Measurements from ENCODE around the gene COL9A2.
"Not testable (repeated sequence)": the region's sequence is repeated elsewhere in the genome, so short reads cannot be mapped to it uniquely, and the experiment has no call there.

The COL9A2 gene

DNA sequence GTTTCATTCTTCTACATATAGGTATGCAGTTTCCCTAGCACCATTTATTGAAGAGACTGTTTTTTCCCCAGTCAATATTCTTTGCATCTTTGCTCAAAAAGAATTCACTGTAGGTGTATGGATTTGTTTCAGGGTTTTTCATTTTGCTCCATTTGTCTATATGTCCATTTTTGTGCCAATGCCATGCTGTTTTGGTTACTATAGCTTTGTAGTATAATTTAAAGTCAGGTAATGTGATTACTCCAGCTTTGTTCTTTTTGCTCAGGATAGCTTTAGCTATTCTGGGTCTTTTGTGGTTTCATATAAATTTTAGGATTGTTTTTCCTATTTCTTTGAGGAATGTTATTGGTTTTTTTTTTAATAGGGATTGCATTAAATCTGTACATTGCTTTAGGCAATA lies 40.5 kb upstream of the COL9A2 start:
- TF ChIP-seq, protein P1, sequence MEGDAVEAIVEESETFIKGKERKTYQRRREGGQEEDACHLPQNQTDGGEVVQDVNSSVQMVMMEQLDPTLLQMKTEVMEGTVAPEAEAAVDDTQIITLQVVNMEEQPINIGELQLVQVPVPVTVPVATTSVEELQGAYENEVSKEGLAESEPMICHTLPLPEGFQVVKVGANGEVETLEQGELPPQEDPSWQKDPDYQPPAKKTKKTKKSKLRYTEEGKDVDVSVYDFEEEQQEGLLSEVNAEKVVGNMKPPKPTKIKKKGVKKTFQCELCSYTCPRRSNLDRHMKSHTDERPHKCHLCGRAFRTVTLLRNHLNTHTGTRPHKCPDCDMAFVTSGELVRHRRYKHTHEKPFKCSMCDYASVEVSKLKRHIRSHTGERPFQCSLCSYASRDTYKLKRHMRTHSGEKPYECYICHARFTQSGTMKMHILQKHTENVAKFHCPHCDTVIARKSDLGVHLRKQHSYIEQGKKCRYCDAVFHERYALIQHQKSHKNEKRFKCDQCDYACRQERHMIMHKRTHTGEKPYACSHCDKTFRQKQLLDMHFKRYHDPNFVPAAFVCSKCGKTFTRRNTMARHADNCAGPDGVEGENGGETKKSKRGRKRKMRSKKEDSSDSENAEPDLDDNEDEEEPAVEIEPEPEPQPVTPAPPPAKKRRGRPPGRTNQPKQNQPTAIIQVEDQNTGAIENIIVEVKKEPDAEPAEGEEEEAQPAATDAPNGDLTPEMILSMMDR (conservative IDR thresholded peaks at IDR 0.05; ENCODE audit: low read length), result no peak
- H3K4me3 ChIP-seq (ENCODE audit: low read length), result no peak overlapping the region
- no peak for DNase-seq (ENCODE audit: low read depth)

DNA sequence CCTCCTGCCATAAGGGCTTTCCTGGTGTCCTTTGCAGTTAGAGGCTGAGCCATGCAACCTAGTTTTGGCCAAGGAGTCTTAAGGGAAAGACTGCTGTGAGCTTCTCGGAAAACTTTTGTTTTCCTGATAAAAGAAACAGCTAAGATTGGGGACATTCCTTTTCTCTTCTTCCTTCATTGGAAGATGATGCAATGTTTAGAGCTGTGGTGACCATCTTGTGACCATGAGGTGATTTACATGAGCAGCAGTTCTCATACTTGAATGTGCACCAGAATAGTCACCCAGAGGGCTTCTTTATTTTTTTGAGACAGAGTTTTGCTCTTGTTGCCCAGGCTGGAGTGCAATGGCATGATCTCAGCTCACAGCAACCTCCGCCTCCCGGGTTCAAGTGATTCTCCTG lies 36.0 kb upstream of the COL9A2 start:
- TF ChIP-seq, protein P1 (conservative IDR thresholded peaks at IDR 0.05; ENCODE audit: low read length), result no peak

GRCh38 chr1:40352126-40352525 lies 35.0 kb upstream of the COL9A2 start:
- DNase-seq (ENCODE audit: low read depth), result no peak
- no peak overlapping the region for H3K4me3 ChIP-seq (ENCODE audit: low read length)
- TF ChIP-seq, protein P1 (conservative IDR thresholded peaks at IDR 0.05; ENCODE audit: low read length), result no peak

More for the DNA sequence above, 36.0 kb upstream of the COL9A2 start:
- no peak overlapping the region for H3K4me3 ChIP-seq (ENCODE audit: low read length)
- no peak for DNase-seq (ENCODE audit: low read depth)

DNA sequence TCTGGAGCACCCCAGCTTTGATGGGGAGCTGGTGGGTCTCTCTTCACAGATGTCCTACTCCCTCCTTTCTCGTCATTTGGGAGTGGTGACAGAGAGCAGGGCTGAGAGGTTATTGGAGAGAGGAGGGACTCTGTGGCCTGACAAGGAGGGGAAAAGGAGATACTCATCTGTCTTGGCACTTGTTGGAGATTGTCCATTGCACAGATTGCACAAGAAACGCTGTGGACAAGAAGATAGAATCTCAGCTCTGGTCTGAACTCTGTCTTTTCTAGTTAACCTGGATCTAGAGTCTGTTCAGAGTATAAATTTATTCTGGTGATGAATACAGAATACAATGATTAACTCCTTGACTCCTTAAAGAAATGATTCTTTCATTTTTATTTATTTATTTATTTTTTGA lies 34.0 kb upstream of the COL9A2 start:
- no peak for DNase-seq (ENCODE audit: low read depth)
- TF ChIP-seq, protein P1 (conservative IDR thresholded peaks at IDR 0.05; ENCODE audit: low read length), result no peak
- H3K4me3 ChIP-seq (ENCODE audit: low read length), result no peak overlapping the region

- TF ChIP-seq, protein P1 (conservative IDR thresholded peaks at IDR 0.05; ENCODE audit: low read length), result no peak
- no peak overlapping the region for H3K4me3 ChIP-seq (ENCODE audit: low read length)
- DNase-seq (ENCODE audit: low read depth), result no peak
These were observed 33.3 kb upstream of the COL9A2 start for GRCh38 chr1:40350391-40350790.

DNA sequence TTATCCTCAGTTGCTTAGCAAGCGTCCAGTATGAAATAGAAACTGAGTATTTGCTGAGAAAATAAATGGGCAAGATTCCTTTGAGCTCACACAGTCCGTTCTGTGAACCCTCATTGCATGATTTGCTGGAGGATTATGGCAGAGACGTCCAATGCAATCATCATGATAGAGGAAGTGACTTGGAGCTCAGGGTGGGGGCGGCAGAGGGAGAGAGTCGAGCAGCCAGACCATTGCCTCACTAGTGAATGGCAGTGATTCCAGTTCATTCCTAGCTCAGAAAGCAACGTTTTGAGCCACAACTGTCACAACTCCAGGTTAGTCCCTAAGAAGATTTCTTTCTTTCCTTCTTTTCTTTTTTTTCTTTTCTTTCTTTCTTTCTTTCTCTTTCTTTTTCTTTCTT lies 27.5 kb upstream of the COL9A2 start:
- DNase-seq (ENCODE audit: low read depth), result peak; percentile 60
- H3K4me3 ChIP-seq (ENCODE audit: low read length), result no peak overlapping the region
- TF ChIP-seq, protein P1 (conservative IDR thresholded peaks at IDR 0.05; ENCODE audit: low read length), result 0 out of 2 replicates have a peak, but pooled peaks have one; percentile 12

GRCh38 chr1:40342381-40342717 lies 25.3 kb upstream of the COL9A2 start:
- DNase-seq (ENCODE audit: low read depth); H3K4me3 ChIP-seq (ENCODE audit: low read length): not testable (repeated sequence)
